Tibial artery (tissue), 4 donors: Measurements from ENCODE around the gene KDM1A.

Experiments
- DNase-seq, 2 donors: peaks; one replicate each; pipeline ENCODE4 v3.0.0-alpha.2; 2019
- H3K27ac ChIP-seq, 2 donors: fragments of 200-600 bp; sonication (generic) in 1 of 2; 1 replicate in 1 of 2; 2 replicates in 1 of 2; pipeline ENCODE4 v1.5.1; 2018 to 2019; ENCODE audit warnings: mild to moderate bottlenecking in 1 of 2
- H3K27me3 ChIP-seq, 2 donors: fragments of 200-600 bp; sonication (generic) in 1 of 2; one replicate each; pipeline versions ENCODE4 v1.5.1 to v1.6.0; 2016 to 2019
- H3K36me3 ChIP-seq, 3 donors: fragments of 200-600 bp; sonication (generic) in 2 of 3; one replicate each; pipeline ENCODE4 v1.5.1; 2016 to 2019; ENCODE audit warnings: mild to moderate bottlenecking in 2 of 3
- H3K4me1 ChIP-seq, 4 donors: fragments of 200-600 bp; sonication (generic) in 2 of 4; 1 replicate in 3 of 4; 2 replicates in 1 of 4; pipeline ENCODE4 v1.5.1; 2016 to 2019
- H3K4me3 ChIP-seq, 2 donors: fragments of 200-600 bp; sonication (generic) in 1 of 2; 1 replicate in 1 of 2; 2 replicates in 1 of 2; pipeline ENCODE4 v1.5.1; 2018 to 2019; ENCODE audit warnings: mild to moderate bottlenecking in 2 of 2
- H3K9me3 ChIP-seq, 3 donors: fragments of 200-600 bp; sonication (generic) in 1 of 3; one replicate each; pipeline ENCODE4 v1.5.1; 2016 to 2019
- CTCF ChIP-seq, 2 experiments: fragments of 200-600 bp in 1 of 2; fragments of 450-650 bp in 1 of 2; IDR thresholded peaks; one replicate each; pipeline ENCODE4 v1.5.1; 2017 to 2019; ENCODE audit warnings: antibody characterized with exemption in 2 of 2, mild to moderate bottlenecking in 1 of 2, moderate library complexity in 1 of 2
- intact Hi-C: fragments of 100-400 bp; cut with DNase I; formaldehyde crosslinking; loops from one replicate; pipeline ENCODE4 v1.15.0; 2023; ENCODE audit warnings: low total_unique reads

Gene KDM1A

GRCh38 chr1:23013657-23014056 is 5.6 kb upstream of the KDM1A start:
- no peak for DNase-seq
- H3K36me3 ChIP-seq = no peaks in the 10 kb centered on the region
- H3K4me3 ChIP-seq = no peak overlapping the region
- H3K27me3 ChIP-seq = peaks cover 0 to 4% of the 10 kb centered on the region in 2 donors
- H3K27ac ChIP-seq = no peak overlapping the region
- peaks cover 0 to 5% (median 0%) of the 10 kb centered on the region in 4 donors for H3K4me1 ChIP-seq
- no peaks in the 10 kb centered on the region for H3K9me3 ChIP-seq
- no peak for TF ChIP-seq CTCF (IDR thresholded peaks at IDR 0.05)
- intact Hi-C loops = no loop called here

- intact Hi-C loops = loop anchor here (5.0 kb wide), 1 partner anchor 149 kb away; the partner anchor contains the start of gene LUZP1
- DNase-seq = no peak
- Histone ChIP-seq H3K4me3 (peak overlapping the region; percentile 78 to 98), H3K9me3 (peaks cover 0 to 2% (median 0%) of the 10 kb centered on the region in 3 donors), H3K4me1 (peaks cover 0 to 16% (median 8%) of the 10 kb centered on the region in 4 donors), H3K27me3 (no peaks in the 10 kb centered on the region), H3K36me3 (no peaks in the 10 kb centered on the region), H3K27ac (peak overlapping the region; percentile 83 to 87)
- no peak for TF ChIP-seq CTCF (IDR thresholded peaks at IDR 0.05)
Observed at GRCh38 chr1:23018661-23019093, 591 bp upstream of the KDM1A start.

DNA sequence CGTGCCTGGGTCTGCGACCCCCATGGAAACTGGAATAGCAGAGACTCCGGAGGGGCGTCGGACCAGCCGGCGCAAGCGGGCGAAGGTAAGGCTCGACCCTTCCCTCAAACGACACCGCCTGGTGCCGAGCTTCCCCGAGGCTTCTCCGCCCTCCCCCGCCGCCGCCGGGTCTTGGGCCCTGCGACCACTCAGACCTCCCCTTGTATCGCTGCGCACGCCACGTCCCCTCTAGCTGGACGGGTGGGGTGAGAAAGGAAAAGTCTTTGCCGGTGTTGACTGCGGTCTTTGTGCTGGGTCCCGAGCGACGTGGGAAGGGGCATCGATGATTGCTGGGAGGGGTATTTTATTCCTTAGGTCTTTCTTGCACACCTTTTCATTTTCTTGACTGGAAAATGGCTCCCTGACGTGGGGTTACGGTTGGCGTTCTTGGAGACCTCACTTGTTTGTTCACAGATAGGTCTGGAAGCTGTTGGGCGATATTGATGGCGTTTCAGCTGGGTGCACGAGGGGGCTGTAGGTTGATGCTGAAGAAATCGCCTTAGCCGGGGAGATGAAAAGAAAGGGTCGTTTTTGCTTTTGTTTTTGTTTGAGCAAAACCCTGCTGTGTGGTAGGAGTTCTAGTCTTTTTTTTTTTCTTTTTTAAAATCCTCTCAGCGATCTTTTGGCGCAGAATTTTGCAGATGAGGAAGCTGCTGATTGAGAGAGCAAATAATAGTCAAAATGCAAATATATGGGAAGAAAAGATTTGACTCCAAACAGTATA is 776 bp downstream of the KDM1A start:
- Histone ChIP-seq H3K4me3 (peak overlapping the region; percentile 78 to 98), H3K27ac (peak overlapping the region; percentile 83 to 87), H3K4me1 (peaks cover 0 to 16% (median 8%) of the 10 kb centered on the region in 4 donors), H3K9me3 (peaks cover 0 to 2% (median 0%) of the 10 kb centered on the region in 3 donors), H3K36me3 (no peaks in the 10 kb centered on the region), H3K27me3 (no peaks in the 10 kb centered on the region)
- DNase-seq = peak in 1 of 2 donors; percentile 70
- TF ChIP-seq CTCF (IDR thresholded peaks at IDR 0.05) = no peak
- intact Hi-C loops = loop anchor here (5.0 kb wide), 1 partner anchor 147 kb away; the partner anchor contains the start of gene LUZP1

DNA sequence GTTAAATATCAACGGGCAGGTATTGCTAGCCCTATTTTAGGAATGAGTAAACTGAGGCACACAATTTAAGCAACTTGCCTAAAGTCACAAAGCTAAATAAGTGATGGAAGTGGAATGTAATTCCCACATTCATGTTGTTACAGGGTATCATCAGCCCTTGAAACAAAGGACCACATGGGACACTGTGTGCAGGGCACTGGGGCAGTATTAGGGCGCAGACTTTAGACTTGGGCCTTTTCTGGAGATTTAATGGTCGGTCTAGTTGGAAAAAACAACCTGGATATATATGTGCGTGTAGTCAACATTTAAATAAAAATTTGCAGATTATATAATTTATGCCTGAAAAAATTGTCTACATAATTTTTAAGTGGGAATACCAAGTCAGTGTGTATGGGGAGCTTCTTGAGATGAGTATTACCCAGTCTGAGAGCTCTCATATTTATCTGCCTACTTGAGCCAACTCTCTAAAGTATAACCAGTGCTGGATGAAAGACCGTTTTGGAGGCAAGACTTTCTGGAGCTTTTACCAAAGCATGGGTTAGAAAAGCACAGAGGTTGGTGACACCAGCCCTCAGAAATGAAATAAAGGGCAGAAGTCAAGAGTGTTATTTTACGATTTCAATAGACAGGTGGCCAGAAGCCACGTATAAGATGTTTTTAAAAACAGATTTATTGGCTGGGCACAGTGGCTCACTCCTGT is 1.6 kb downstream of the KDM1A start:
- H3K27me3 ChIP-seq = no peaks in the 10 kb centered on the region
- H3K4me1 ChIP-seq = peaks cover 0 to 16% (median 8%) of the 10 kb centered on the region in 4 donors
- intact Hi-C loops = no loop called here
- peaks cover 0 to 2% (median 0%) of the 10 kb centered on the region in 3 donors for H3K9me3 ChIP-seq
- no peak for DNase-seq
- no peak for TF ChIP-seq CTCF (IDR thresholded peaks at IDR 0.05)
- no peaks in the 10 kb centered on the region for H3K36me3 ChIP-seq
- peak overlapping the region in 1 of 2 donors; percentile 87 for H3K27ac ChIP-seq
- H3K4me3 ChIP-seq = peak overlapping the region; percentile 78 to 98

DNA sequence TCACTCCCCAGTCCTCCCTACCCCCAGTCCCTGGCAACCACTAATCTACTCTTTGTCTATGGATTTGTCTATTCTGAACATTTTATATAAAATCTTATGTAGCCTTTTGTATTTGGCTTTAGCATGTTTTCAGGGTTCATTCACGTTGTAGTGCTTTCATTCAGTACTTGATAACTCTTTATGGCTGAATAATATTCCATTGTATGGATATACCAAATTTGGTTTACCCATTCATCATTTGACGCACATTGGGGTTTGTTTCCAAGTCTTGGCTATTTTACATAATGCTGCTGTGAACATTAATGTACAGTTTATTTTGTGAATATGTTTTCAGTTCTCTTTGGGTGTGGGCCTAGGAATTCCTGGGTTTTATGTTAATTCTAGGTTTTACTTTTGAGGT is 2.6 kb downstream of the KDM1A start:
- Histone ChIP-seq H3K27ac (no peak overlapping the region), H3K36me3 (no peaks in the 10 kb centered on the region), H3K9me3 (peaks cover 0 to 2% (median 0%) of the 10 kb centered on the region in 3 donors), H3K4me1 (peaks cover 0 to 16% (median 8%) of the 10 kb centered on the region in 4 donors), H3K4me3 (no peak overlapping the region), H3K27me3 (no peaks in the 10 kb centered on the region)
- no peak for TF ChIP-seq CTCF (IDR thresholded peaks at IDR 0.05)
- DNase-seq = no peak
- intact Hi-C loops = no loop called here
